ENCODE results near the gene SLC47A2. TPM values are rescaled to one million over a fixed set of nuclear protein-coding genes. Genes with fewer than 3 reads are reported as not detected.

SLC47A2 gene
- total RNA-seq, 1 donor from 2014 or later = not detected

DNA sequence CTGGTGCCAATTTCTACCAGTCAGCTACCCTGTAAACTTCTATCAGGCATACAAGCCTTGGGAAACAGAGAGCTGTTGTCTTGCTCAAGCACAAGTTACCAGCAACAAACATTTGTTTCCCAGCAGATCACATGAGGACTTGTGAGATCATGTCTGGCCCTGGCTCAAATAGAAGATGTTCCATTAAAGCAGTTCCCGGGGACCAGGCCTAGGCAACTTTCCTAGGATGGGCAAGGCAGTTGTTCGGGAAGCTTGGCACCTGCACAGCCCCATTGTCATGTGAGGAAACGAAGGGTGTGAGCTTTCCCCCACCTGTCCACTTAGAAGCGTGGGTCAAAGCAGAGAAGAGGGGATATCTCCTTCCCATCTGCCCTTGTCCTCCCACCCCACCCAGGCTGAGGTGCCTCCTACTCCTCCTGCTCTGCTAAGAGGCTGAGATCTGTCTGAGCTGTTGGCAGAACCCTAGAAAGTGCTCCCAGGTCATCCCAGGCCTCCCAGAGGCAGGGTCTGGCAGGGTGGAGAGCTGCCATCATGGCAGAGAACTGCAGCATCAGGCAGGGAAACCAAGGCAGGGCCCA, 11.2 kb upstream of the SLC47A2 start:
- Mint-ChIP-seq H3K27ac (peak overlapping the region; percentile 12), H3K4me3 (no peak overlapping the region), H3K27me3 (ENCODE audit: low read depth) (peaks cover 3% of the 10 kb centered on the region), H3K4me1 (peaks cover 4% of the 10 kb centered on the region), H3K36me3 (no peaks in the 10 kb centered on the region), H3K9me3 (no peaks in the 10 kb centered on the region)
- DNase-seq (ENCODE audit: low spot score in 2 of 2, unreplicated experiment in 2 of 2) = no peak
- no peak for TF ChIP-seq CTCF (IDR thresholded peaks at IDR 0.05; ENCODE audit: unreplicated experiment)

DNA sequence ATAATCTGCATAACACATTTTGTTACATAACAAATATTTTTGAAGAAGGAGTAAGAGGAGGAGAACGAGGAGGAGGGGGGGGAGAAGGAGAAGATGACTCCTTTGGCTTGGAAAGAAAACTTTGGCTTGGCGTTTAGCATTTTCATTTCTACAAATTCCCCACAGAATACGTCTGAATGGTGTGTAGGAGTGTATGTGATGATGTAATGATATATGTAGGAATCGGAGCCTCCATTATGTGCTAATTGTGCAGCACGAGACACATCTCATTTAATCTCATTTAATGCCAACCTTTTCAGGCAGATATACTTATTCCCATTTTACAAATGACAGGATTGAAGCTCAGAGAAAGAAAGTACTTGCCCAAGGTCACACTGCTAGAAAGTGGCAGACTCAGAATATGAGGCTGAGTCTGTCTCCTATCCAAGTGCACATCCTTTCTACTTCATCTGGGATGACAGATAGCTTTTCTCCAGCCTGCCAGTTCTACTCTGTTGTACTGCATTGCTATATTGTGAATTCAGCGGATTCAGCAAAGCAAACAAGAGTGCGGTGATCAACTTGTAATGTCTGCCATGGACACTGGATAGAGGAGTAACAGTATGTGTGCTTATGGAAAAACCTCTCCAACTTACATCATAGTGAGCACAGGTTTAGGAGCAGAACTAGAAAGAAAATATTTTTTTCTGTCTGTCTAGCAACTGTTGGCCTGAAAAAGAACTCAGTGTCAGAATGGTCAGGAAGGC, 10.4 kb upstream of the SLC47A2 start:
- no peak for TF ChIP-seq CTCF (IDR thresholded peaks at IDR 0.05; ENCODE audit: unreplicated experiment)
- H3K27me3 Mint-ChIP-seq (ENCODE audit: low read depth) = peaks cover 2% of the 10 kb centered on the region
- H3K9me3 Mint-ChIP-seq = no peaks in the 10 kb centered on the region
- H3K4me1 Mint-ChIP-seq = peaks cover 4% of the 10 kb centered on the region
- no peak for DNase-seq (ENCODE audit: low spot score in 2 of 2, unreplicated experiment in 2 of 2)
- H3K27ac Mint-ChIP-seq = no peak overlapping the region
- H3K4me3 Mint-ChIP-seq = no peak overlapping the region
- H3K36me3 Mint-ChIP-seq = no peaks in the 10 kb centered on the region

GRCh38 chr17:19725486-19725885, 9.1 kb upstream of the SLC47A2 start:
- Mint-ChIP-seq H3K9me3 (no peaks in the 10 kb centered on the region), H3K4me3 (no peak overlapping the region), H3K27me3 (ENCODE audit: low read depth) (no peaks in the 10 kb centered on the region), H3K4me1 (peaks cover 7% of the 10 kb centered on the region), H3K27ac (no peak overlapping the region), H3K36me3 (no peaks in the 10 kb centered on the region)
- TF ChIP-seq CTCF (IDR thresholded peaks at IDR 0.05; ENCODE audit: unreplicated experiment) = no peak
- no peak for DNase-seq (ENCODE audit: low spot score in 2 of 2, unreplicated experiment in 2 of 2)

- DNase-seq (ENCODE audit: low spot score in 2 of 2, unreplicated experiment in 2 of 2) = no peak
- Mint-ChIP-seq H3K36me3 (no peaks in the 10 kb centered on the region), H3K4me1 (peaks cover 10% of the 10 kb centered on the region), H3K27ac (no peak overlapping the region), H3K4me3 (no peak overlapping the region), H3K27me3 (ENCODE audit: low read depth) (no peaks in the 10 kb centered on the region), H3K9me3 (no peaks in the 10 kb centered on the region)
- no peak for TF ChIP-seq CTCF (IDR thresholded peaks at IDR 0.05; ENCODE audit: unreplicated experiment)
Measured at GRCh38 chr17:19724501-19725420, 8.4 kb upstream of the SLC47A2 start.

DNA sequence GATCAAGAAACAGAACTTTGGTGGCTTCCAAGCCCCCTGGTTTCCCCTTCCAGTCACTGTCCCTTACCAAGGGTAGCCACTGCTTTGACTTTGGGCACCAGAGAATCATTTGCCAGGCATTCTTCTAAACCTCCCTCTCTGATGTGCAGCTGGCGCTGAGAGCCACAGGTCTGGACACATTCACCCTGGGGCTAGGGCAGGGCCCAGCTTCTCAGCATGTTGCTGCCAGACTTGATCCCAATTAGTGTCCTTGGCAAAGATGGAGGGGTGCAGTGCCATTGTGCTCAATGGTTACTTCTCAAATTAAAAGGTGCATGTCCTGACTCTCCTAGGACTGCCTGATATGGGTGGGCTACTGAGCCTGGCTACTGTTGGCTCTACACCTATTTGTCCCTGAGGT, 7.6 kb upstream of the SLC47A2 start:
- H3K9me3 Mint-ChIP-seq = no peaks in the 10 kb centered on the region

More for the DNA sequence above, 7.6 kb upstream of the SLC47A2 start:
- no peak overlapping the region for H3K4me3 Mint-ChIP-seq
- no peak for TF ChIP-seq CTCF (IDR thresholded peaks at IDR 0.05; ENCODE audit: unreplicated experiment)
- no peak for DNase-seq (ENCODE audit: low spot score in 2 of 2, unreplicated experiment in 2 of 2)
- H3K27ac Mint-ChIP-seq = no peak overlapping the region
- H3K36me3 Mint-ChIP-seq = no peaks in the 10 kb centered on the region
- peaks cover 10% of the 10 kb centered on the region for H3K4me1 Mint-ChIP-seq
- H3K27me3 Mint-ChIP-seq (ENCODE audit: low read depth) = no peaks in the 10 kb centered on the region
